ENCODE data around the gene TMEM108. TPM values are rescaled to one million over a fixed set of nuclear protein-coding genes. Genes with fewer than 3 reads are reported as not detected.

The TMEM108 gene
- total and polyA plus RNA-seq, 10 of the 15 experiments (the other 5 are each of a cell fraction or from before 2014, with no cell fraction given), result 0.02 to 0.58 (median 0.12) TPM; not detected in 5

GRCh38 chr3:133152056-133152455 lies 113.9 kb downstream of the TMEM108 start:
- 0% methylated on average over 2 of the region's 2 CpGs for WGBS (ENCODE audit: insufficient coverage, insufficient replicate concordance, low lambda C conversion rate, missing lambda C conversion rate)
- DNase-seq (ENCODE audit: low read depth, low spot score) (no peak), FAIRE-seq (no peak), ATAC-seq (no peak)
- ChIA-PET RAD21 (ENCODE audit: unreplicated experiment) (no interaction called here), SMC1A (ENCODE audit: uncharacterized antibody, unreplicated experiment) (no interaction called here), POLR2A (no interaction called here), CTCF (no interaction called here)
- Histone ChIP-seq H3K4me1 (ENCODE audit: control insufficient read depth, insufficient read depth, low read length) (no peaks in the 10 kb centered on the region), H2AFZ (ENCODE audit: control insufficient read depth, low read depth, low read length) (no peak overlapping the region), H3K9ac (ENCODE audit: control insufficient read depth, insufficient read depth, low read length) (no peak overlapping the region), H3K79me2 (ENCODE audit: control insufficient read depth, insufficient read depth, low read length) (no peaks in the 10 kb centered on the region), H4K20me1 (ENCODE audit: control insufficient read depth, insufficient read depth) (no peaks in the 10 kb centered on the region), H3K9me3 (replicated peaks; ENCODE audit: control insufficient read depth, insufficient read depth, low read length) (no peaks in the 10 kb centered on the region; the same call in 2 of the 3 replicates), H3K36me3 (ENCODE audit: control insufficient read depth in 2 of 2, insufficient read depth in 2 of 2, low read length in 1 of 2) (no peaks in the 10 kb centered on the region), H3K27me3 (replicated peaks in 1 of 2; ENCODE audit: control insufficient read depth in 2 of 2, insufficient read depth in 2 of 2, low read length in 1 of 2) (no peaks in the 10 kb centered on the region), H3K4me3 (no peak overlapping the region), H3K4me2 (ENCODE audit: control insufficient read depth, insufficient read depth) (no peak overlapping the region), H3K27ac (ENCODE audit: control insufficient read depth, insufficient read depth) (no peak overlapping the region)
- no TSS peak for BruUV-seq (replicated peaks)
- TF ChIP-seq NFIC (IDR thresholded peaks at IDR 0.05; ENCODE audit: low read depth, low read length) (no peak), ZSCAN29 (IDR thresholded peaks at IDR 0.05) (no peak), MAX (IDR thresholded peaks at IDR 0.05; ENCODE audit: low read depth, low read length) (no peak), YY1 (IDR thresholded peaks at IDR 0.05; ENCODE audit: low read depth, low read length) (no peak), MLLT1 (IDR thresholded peaks at IDR 0.05) (no peak), CHD1 (IDR thresholded peaks at IDR 0.05; ENCODE audit: low read depth, low read length) (no peak), CBFB (IDR thresholded peaks at IDR 0.05; ENCODE audit: low read depth) (no peak), ZNF274 (IDR thresholded peaks at IDR 0.05; ENCODE audit: insufficient read depth, insufficient read length) (no peak), FOXM1 (IDR thresholded peaks at IDR 0.05; ENCODE audit: low read depth, low read length) (no peak), YBX1 (IDR thresholded peaks at IDR 0.05) (no peak), FOXK2 (IDR thresholded peaks at IDR 0.05) (no peak), MXI1 (IDR thresholded peaks at IDR 0.05; ENCODE audit: low read depth, low read length) (no peak), NKRF (conservative IDR thresholded peaks at IDR 0.05) (no peak), BCL11A (IDR thresholded peaks at IDR 0.05; ENCODE audit: low read depth, low read length) (no peak), KDM1A (IDR thresholded peaks at IDR 0.05; ENCODE audit: borderline replicate concordance) (no peak), TCF12 (IDR thresholded peaks at IDR 0.05; ENCODE audit: low read depth, low read length) (no peak), CREM (IDR thresholded peaks at IDR 0.05; ENCODE audit: low read depth) (no peak), STAT1 (conservative IDR thresholded peaks at IDR 0.05) (no peak)
- in situ Hi-C loops (cut with MboI), result no loop called here
- intact Hi-C loops (cut with micrococcal nuclease; ENCODE audit: unreplicated experiment), result no loop called here

All from GM12878 (cell line).